T-helper 1 cell treated with Interleukin-12 subunit alpha and Interleukin-12 subunit beta and Interleukin-4 antibody, amounts not matched to agents 30 ng/mL and 1 ng/mL, for 36 hours (primary cell): ENCODE results near the gene PITX1. TPM values are rescaled to one million over a fixed set of nuclear protein-coding genes. Genes with fewer than 3 reads are reported as not detected.

Experiments
- total RNA-seq: library from RNA; stranded (reverse); gene quantifications from 2 replicates; pipeline ENCODE4 v1.2.3, GENCODE V29; 2022

Gene PITX1
- total RNA-seq, 1 donor from 2014 or later, result 0.51 TPM

Other genes starting within 250 kb of the PITX1 start
- gene C5orf24, start 188.3 kb downstream of the PITX1 start, total RNA-seq, result 32.7 and 35.5 TPM in 2 replicates
- gene TXNDC15, start 159.9 kb downstream of the PITX1 start, total RNA-seq, result 72.7 and 80.5 TPM in 2 replicates
- 13.2 and 14.2 TPM in 2 replicates for gene PCBD2, start 129.1 kb downstream of the PITX1 start, total RNA-seq
- gene CATSPER3, start 66.3 kb downstream of the PITX1 start, total RNA-seq, result 0.80 and 1.5 TPM in 2 replicates